NB4 (cell line): Measurements from ENCODE around the gene ENDOU.

Experiments used
- CTCF ChIP-seq: IDR thresholded peaks from one replicate; pipeline ENCODE4 v1.5.1; 2012; ENCODE audit warnings: low read depth, low read length
- MAX ChIP-seq: IDR thresholded peaks from 2 replicates; pipeline ENCODE4 v1.6.1; 2011; ENCODE audit warnings: low read depth, low read length
- POLR2A ChIP-seq: IDR thresholded peaks from 2 replicates; pipeline ENCODE4 v1.6.1; 2011; ENCODE audit warnings: mild to moderate bottlenecking; ENCODE audit not compliant: insufficient read length; ENCODE audit errors: extremely low read depth

GRCh38 chr12:47736216-47736615 is 10.9 kb upstream of the ENDOU start:
- TF ChIP-seq CTCF = no peak
- TF ChIP-seq POLR2A = no peak
- TF ChIP-seq MAX = no peak
